Activated B cell treated with CpG ODN at 0.5 μM for 24 hours (primary cell): ENCODE results near the gene LETM1. TPM values are rescaled to one million over a fixed set of nuclear protein-coding genes. Genes with fewer than 3 reads are reported as not detected.

ENCODE experiments used
- ATAC-seq: fragments of 200-7000 bp; cut with Tn5 transposase; one replicate; pipeline ENCODE4 v1.10.0; 2021; ENCODE audit warnings: low read depth, mild to moderate bottlenecking, moderate library complexity
- CTCF ChIA-PET: fragments of 350-600 bp; sonication (Branson Sonifier 250); formaldehyde crosslinking; loops from one replicate; lab custom pipeline; 2021; ENCODE audit warnings: antibody characterized with exemption; lab: Charles Lee
- POLR2A ChIA-PET: fragments of 350-600 bp; sonication (Branson Sonifier 250); formaldehyde crosslinking; loops from one replicate; lab custom pipeline; 2021; ENCODE audit warnings: antibody characterized with exemption; lab: Charles Lee
- DNase-seq: peaks from one replicate; pipeline ENCODE4 v3.0.0; 2022
- H3K27ac Mint-ChIP-seq: one replicate; pipeline ENCODE4 v1.8.0; 2020; ENCODE audit warnings: mixed read lengths
- H3K27me3 Mint-ChIP-seq: one replicate; pipeline ENCODE4 v1.8.0; 2021; ENCODE audit warnings: mixed read lengths
- H3K36me3 Mint-ChIP-seq: one replicate; pipeline ENCODE4 v1.8.0; 2021; ENCODE audit warnings: low read depth, mixed read lengths
- H3K4me1 Mint-ChIP-seq: one replicate; pipeline ENCODE4 v1.8.0; 2021; ENCODE audit warnings: mixed read lengths
- H3K4me3 Mint-ChIP-seq: one replicate; pipeline ENCODE4 v1.8.0; 2020; ENCODE audit warnings: mild to moderate bottlenecking, mixed read lengths
- H3K9me3 Mint-ChIP-seq: one replicate; pipeline ENCODE4 v1.8.0; 2020; ENCODE audit warnings: mixed read lengths
- CTCF ChIP-seq: fragments of 200-600 bp; IDR thresholded peaks from one replicate; pipeline ENCODE4 v1.8.0; 2022; ENCODE audit warnings: antibody characterized with exemption, mild to moderate bottlenecking
- intact Hi-C: fragments of 100-400 bp; cut with micrococcal nuclease; formaldehyde crosslinking; loops from one replicate; pipeline ENCODE4 v1.15.1; 2024
- total RNA-seq: library from RNA; stranded (reverse); gene quantifications from 2 replicates; pipeline ENCODE4 v1.2.3, GENCODE V29; 2022

The LETM1 gene
- total RNA-seq, 1 donor from 2014 or later: 60.3 TPM

GRCh38 chr4:1795299-1796195 is 60.4 kb downstream of the LETM1 start:
- DNase-seq (no peak), ATAC-seq (no peak)
- peaks cover 19% of the 10 kb centered on the region for H3K27me3 Mint-ChIP-seq
- H3K4me1 Mint-ChIP-seq: peaks cover 2% of the 10 kb centered on the region
- TF ChIP-seq CTCF: no peak
- CTCF ChIA-PET: no interaction called here
- POLR2A ChIA-PET: no interaction called here
- H3K27ac Mint-ChIP-seq: no peak overlapping the region
- intact Hi-C loops: no loop called here
- no peaks in the 10 kb centered on the region for H3K9me3 Mint-ChIP-seq
- H3K36me3 Mint-ChIP-seq: no peaks in the 10 kb centered on the region
- H3K4me3 Mint-ChIP-seq: no peak overlapping the region

- no peak for TF ChIP-seq CTCF
- ChIA-PET CTCF (no interaction called here), POLR2A (no interaction called here)
- Mint-ChIP-seq H3K9me3 (no peaks in the 10 kb centered on the region), H3K27me3 (peaks cover 17% of the 10 kb centered on the region), H3K36me3 (no peaks in the 10 kb centered on the region), H3K4me3 (no peak overlapping the region), H3K4me1 (peaks cover 2% of the 10 kb centered on the region), H3K27ac (no peak overlapping the region)
- DNase-seq: no peak
- intact Hi-C loops: no loop called here
- no peak for ATAC-seq
Measured at GRCh38 chr4:1794809-1795298, 61.1 kb downstream of the LETM1 start.

DNA sequence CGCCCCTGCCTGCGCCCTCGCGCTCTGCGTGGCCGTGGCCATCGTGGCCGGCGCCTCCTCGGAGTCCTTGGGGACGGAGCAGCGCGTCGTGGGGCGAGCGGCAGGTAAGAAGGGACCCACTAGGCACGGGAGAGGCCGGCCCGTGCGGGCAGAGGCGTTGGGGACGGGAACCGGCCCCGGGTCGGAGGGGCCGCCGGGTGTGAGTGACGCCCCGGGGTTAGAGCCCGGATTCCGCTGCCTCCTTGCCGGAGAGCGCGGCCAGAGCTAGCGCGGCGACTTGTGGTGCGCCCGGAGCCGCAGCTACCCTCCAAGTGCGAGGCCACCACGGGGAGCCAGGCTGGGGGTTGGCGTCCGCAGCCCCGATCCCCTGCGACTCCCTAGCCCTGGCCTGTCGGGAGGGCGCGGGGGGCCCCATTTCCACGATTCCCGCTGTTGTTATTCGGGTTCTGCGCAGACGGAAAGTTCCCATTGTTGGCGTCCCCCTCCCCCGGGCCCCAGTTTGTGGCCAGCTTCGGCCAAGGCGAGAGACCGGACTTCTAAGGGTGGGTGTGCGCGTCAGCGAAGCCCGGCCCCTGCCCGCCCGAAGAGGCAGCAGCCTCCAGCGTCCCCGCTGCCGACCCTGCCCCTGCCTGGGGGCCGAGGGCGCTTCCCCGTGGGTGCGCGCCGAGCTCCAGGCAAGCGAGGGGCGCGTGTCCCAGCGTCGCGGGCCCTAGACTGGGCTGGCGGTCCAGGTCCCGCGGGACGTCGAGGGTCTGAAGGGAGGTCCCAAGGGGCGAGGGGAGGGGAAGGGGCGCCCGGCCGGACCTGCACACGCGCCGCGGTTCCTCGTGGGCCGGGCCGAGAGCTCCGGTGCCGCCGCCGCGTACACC is 61.8 kb downstream of the LETM1 start:
- Mint-ChIP-seq H3K9me3 (no peaks in the 10 kb centered on the region), H3K27ac (no peak overlapping the region), H3K36me3 (no peaks in the 10 kb centered on the region), H3K4me1 (peaks cover 2% of the 10 kb centered on the region), H3K27me3 (peaks cover 17% of the 10 kb centered on the region), H3K4me3 (peak overlapping the region; percentile 46)
- ChIA-PET CTCF (no interaction called here), POLR2A (no interaction called here)
- ATAC-seq (no peak), DNase-seq (peak; percentile 31)
- intact Hi-C loops: no loop called here
- TF ChIP-seq CTCF: no peak

DNA sequence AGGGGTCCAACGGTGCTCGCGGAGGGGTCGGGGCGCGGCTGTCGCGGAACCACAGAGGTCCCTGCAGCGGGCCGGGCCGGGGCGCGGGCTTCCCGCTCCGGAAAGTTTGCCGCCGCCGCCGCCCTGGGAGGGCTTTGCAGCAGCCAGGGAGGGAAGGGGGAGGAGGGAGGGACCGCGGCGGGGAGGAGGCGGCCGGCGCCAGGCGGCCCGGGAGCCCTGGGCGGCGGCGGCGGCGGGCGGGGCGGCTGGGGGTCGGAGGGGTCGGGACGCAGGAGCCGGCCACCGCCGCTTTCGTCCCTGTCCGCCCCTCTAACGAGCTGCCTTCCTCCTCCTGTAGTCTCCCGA is 62.5 kb downstream of the LETM1 start:
- TF ChIP-seq CTCF: no peak
- Mint-ChIP-seq H3K4me3 (no peak overlapping the region), H3K36me3 (no peaks in the 10 kb centered on the region), H3K27me3 (peaks cover 13% of the 10 kb centered on the region), H3K27ac (no peak overlapping the region), H3K9me3 (no peaks in the 10 kb centered on the region), H3K4me1 (peaks cover 2% of the 10 kb centered on the region)
- DNase-seq: peak; percentile 43
- ChIA-PET POLR2A (no interaction called here), CTCF (no interaction called here)
- peak; percentile 23 for ATAC-seq
- intact Hi-C loops: no loop called here
